Effector memory CD8-positive, alpha-beta T cell (primary cell): ENCODE measurements around the gene SLC46A1.
"Not testable (repeated sequence)": the region's sequence is repeated elsewhere in the genome, so short reads cannot be mapped to it uniquely, and the experiment has no call there.

ENCODE experiments used
- ATAC-seq: fragments of 150-1000 bp; cut with Tn5 transposase; replicated peaks from 2 replicates; pipeline ENCODE4 v1.10.0; 2021; ENCODE audit warnings: mild to moderate bottlenecking, moderate library complexity
- DNase-seq, 3 experiments: peaks; one replicate each; pipeline ENCODE4 v3.0.0; 2021
- H3K27ac Mint-ChIP-seq, 2 donors: one replicate each; pipeline ENCODE4 v1.8.0; 2022; ENCODE audit warnings: mild to moderate bottlenecking in 2 of 2, mixed read lengths in 2 of 2, moderate library complexity in 2 of 2
- H3K27me3 Mint-ChIP-seq, 2 donors: one replicate each; pipeline ENCODE4 v1.8.0; 2022; ENCODE audit warnings: mixed read lengths in 2 of 2
- H3K36me3 Mint-ChIP-seq: one replicate; pipeline ENCODE4 v1.8.0; 2022; ENCODE audit warnings: mild to moderate bottlenecking, moderate library complexity, mixed read lengths; ENCODE audit not compliant: insufficient read depth
- H3K4me1 Mint-ChIP-seq, 2 donors: one replicate each; pipeline ENCODE4 v1.8.0; 2022; ENCODE audit warnings: low read depth in 2 of 2, mixed read lengths in 2 of 2
- H3K4me3 Mint-ChIP-seq, 2 donors: one replicate each; pipeline ENCODE4 v1.8.0; 2022; ENCODE audit warnings: mild to moderate bottlenecking in 2 of 2, mixed read lengths in 2 of 2, moderate library complexity in 2 of 2
- H3K9me3 Mint-ChIP-seq, 2 donors: one replicate each; pipeline ENCODE4 v1.8.0; 2022; ENCODE audit warnings: mixed read lengths in 2 of 2
- total RNA-seq, 9 experiments: gene quantifications; one replicate each; lab custom pipeline; 2026; lab: John Stamatoyannopoulos, UW

The SLC46A1 gene
- total RNA-seq, result 2.0 to 12.0 (median 3.1) reads per million in 9 experiments

GRCh38 chr17:28405632-28406472, at the start of gene SLC46A1:
SLC46A1 (minus strand) TSS chr17:28406212; CDS start chr17:28406114, 98 bp downstream.
- Mint-ChIP-seq H3K4me1 (peaks cover 0 to 9% of the 10 kb centered on the region in 2 donors), H3K36me3 (peaks cover 3% of the 10 kb centered on the region), H3K9me3 (no peaks in the 10 kb centered on the region), H3K27ac (peak within 1 kb of the TSS in 1 of 2 donors; percentile 72), H3K4me3 (peak within 1 kb of the TSS; percentile 73 to 74), H3K27me3 (peaks cover 17 to 20% of the 10 kb centered on the region in 2 donors)
- DNase-seq (peak in 2 of 3 experiments; percentile 11 to 13), ATAC-seq (peak; percentile 66)

- ATAC-seq, result no peak
- no peak overlapping the region for H3K4me3 Mint-ChIP-seq
Measured at GRCh38 chr17:28449859-28450258, 43.8 kb upstream of the SLC46A1 start.

GRCh38 chr17:28447396-28447760, 41.4 kb upstream of the SLC46A1 start:
- Mint-ChIP-seq H3K9me3 (no peaks in the 10 kb centered on the region), H3K4me1 (no peaks in the 10 kb centered on the region), H3K4me3 (no peak overlapping the region), H3K27ac (no peak overlapping the region), H3K36me3 (no peaks in the 10 kb centered on the region), H3K27me3 (peaks cover 13 to 35% of the 10 kb centered on the region in 2 donors)
- DNase-seq, result no peak
- ATAC-seq, result no peak

More at GRCh38 chr17:28449859-28450258, 43.8 kb upstream of the SLC46A1 start:
- no peaks in the 10 kb centered on the region for H3K36me3 Mint-ChIP-seq
- no peak for DNase-seq
- no peak overlapping the region for H3K27ac Mint-ChIP-seq
- H3K27me3 Mint-ChIP-seq, result peaks cover 13 to 39% of the 10 kb centered on the region in 2 donors
- H3K4me1 Mint-ChIP-seq, result no peaks in the 10 kb centered on the region
- no peaks in the 10 kb centered on the region for H3K9me3 Mint-ChIP-seq

GRCh38 chr17:28446716-28447395, 40.8 kb upstream of the SLC46A1 start:
- no peak overlapping the region for H3K4me3 Mint-ChIP-seq
- ATAC-seq (no peak), DNase-seq (no peak)
- no peaks in the 10 kb centered on the region for H3K36me3 Mint-ChIP-seq
- H3K9me3 Mint-ChIP-seq, result no peaks in the 10 kb centered on the region
- no peaks in the 10 kb centered on the region for H3K4me1 Mint-ChIP-seq
- H3K27me3 Mint-ChIP-seq, result peaks cover 18 to 35% of the 10 kb centered on the region in 2 donors
- H3K27ac Mint-ChIP-seq, result no peak overlapping the region

- H3K9me3 Mint-ChIP-seq, result no peaks in the 10 kb centered on the region
- DNase-seq, result no peak
- peaks cover 3% of the 10 kb centered on the region for H3K36me3 Mint-ChIP-seq
- peaks cover 31 to 49% of the 10 kb centered on the region in 2 donors for H3K27me3 Mint-ChIP-seq
- ATAC-seq, result no peak
- H3K4me1 Mint-ChIP-seq, result no peaks in the 10 kb centered on the region
- no peak overlapping the region for H3K4me3 Mint-ChIP-seq
- no peak overlapping the region for H3K27ac Mint-ChIP-seq
Measured at GRCh38 chr17:28443901-28444638, 38.1 kb upstream of the SLC46A1 start.

GRCh38 chr17:28434326-28434725, 28.3 kb upstream of the SLC46A1 start:
- H3K4me1 Mint-ChIP-seq, H3K4me3 Mint-ChIP-seq, H3K36me3 Mint-ChIP-seq, ATAC-seq, H3K27ac Mint-ChIP-seq, DNase-seq, H3K9me3 Mint-ChIP-seq: not testable (repeated sequence)
- H3K27me3 Mint-ChIP-seq, result peaks cover 21 to 32% of the 10 kb centered on the region in 2 donors

- peaks cover 21 to 32% of the 10 kb centered on the region in 2 donors for H3K27me3 Mint-ChIP-seq
- no peaks in the 10 kb centered on the region for H3K9me3 Mint-ChIP-seq
- H3K27ac Mint-ChIP-seq, result no peak overlapping the region
- H3K4me3 Mint-ChIP-seq, result no peak overlapping the region
- H3K36me3 Mint-ChIP-seq, result no peaks in the 10 kb centered on the region
- no peaks in the 10 kb centered on the region for H3K4me1 Mint-ChIP-seq
- DNase-seq, result no peak
- no peak for ATAC-seq
Measured at GRCh38 chr17:28433721-28434120, 27.7 kb upstream of the SLC46A1 start.

GRCh38 chr17:28427982-28428381, 22.0 kb upstream of the SLC46A1 start:
- not testable (repeated sequence) for H3K4me1 Mint-ChIP-seq, H3K36me3 Mint-ChIP-seq, H3K27ac Mint-ChIP-seq, H3K9me3 Mint-ChIP-seq, ATAC-seq, DNase-seq, H3K4me3 Mint-ChIP-seq
- H3K27me3 Mint-ChIP-seq, result peaks cover 19 to 33% of the 10 kb centered on the region in 2 donors

- H3K9me3 Mint-ChIP-seq, result no peaks in the 10 kb centered on the region
- H3K27ac Mint-ChIP-seq, result no peak overlapping the region
- no peaks in the 10 kb centered on the region for H3K36me3 Mint-ChIP-seq
- no peaks in the 10 kb centered on the region for H3K4me1 Mint-ChIP-seq
- ATAC-seq, result no peak
- no peak overlapping the region for H3K4me3 Mint-ChIP-seq
- no peak for DNase-seq
- H3K27me3 Mint-ChIP-seq, result peaks cover 17 to 33% of the 10 kb centered on the region in 2 donors
Measured at GRCh38 chr17:28427371-28427770, 21.4 kb upstream of the SLC46A1 start.

GRCh38 chr17:28426081-28426519, 20.1 kb upstream of the SLC46A1 start:
- peaks cover 11 to 24% of the 10 kb centered on the region in 2 donors for H3K27me3 Mint-ChIP-seq
- no peak for ATAC-seq
- no peaks in the 10 kb centered on the region for H3K9me3 Mint-ChIP-seq
- DNase-seq, result no peak
- H3K36me3 Mint-ChIP-seq, result no peaks in the 10 kb centered on the region
- no peak overlapping the region for H3K4me3 Mint-ChIP-seq
- H3K4me1 Mint-ChIP-seq, result no peaks in the 10 kb centered on the region
- H3K27ac Mint-ChIP-seq, result no peak overlapping the region

- H3K9me3 Mint-ChIP-seq, result no peaks in the 10 kb centered on the region
- no peak for ATAC-seq
- H3K4me1 Mint-ChIP-seq, result no peaks in the 10 kb centered on the region
- DNase-seq, result no peak
- no peak overlapping the region for H3K27ac Mint-ChIP-seq
- peaks cover 11 to 24% of the 10 kb centered on the region in 2 donors for H3K27me3 Mint-ChIP-seq
- no peak overlapping the region for H3K4me3 Mint-ChIP-seq
- H3K36me3 Mint-ChIP-seq, result no peaks in the 10 kb centered on the region
Measured at GRCh38 chr17:28425206-28425605, 19.2 kb upstream of the SLC46A1 start.

GRCh38 chr17:28421787-28422305, 15.8 kb upstream of the SLC46A1 start:
- Mint-ChIP-seq H3K27me3 (peaks cover 9 to 27% of the 10 kb centered on the region in 2 donors), H3K9me3 (no peaks in the 10 kb centered on the region), H3K36me3 (no peaks in the 10 kb centered on the region), H3K4me3 (no peak overlapping the region), H3K27ac (no peak overlapping the region), H3K4me1 (peaks cover 1 to 2% of the 10 kb centered on the region in 2 donors)
- DNase-seq (no peak), ATAC-seq (no peak)
